ENCODE measurements around the gene SEZ6.

SEZ6 gene

GRCh38 chr17:28993645-28994426, 12.0 kb downstream of the SEZ6 start:
- TF ChIP-seq CTCF (IDR thresholded peaks at IDR 0.05; ENCODE audit: insufficient read depth, low read depth, low read length, missing control alignments), result no peak
- no peak for DNase-seq (ENCODE audit: low read depth)
- H3K4me3 ChIP-seq (ENCODE audit: low read depth, low read length), result no peak overlapping the region

GRCh38 chr17:28992625-28993600, 12.9 kb downstream of the SEZ6 start:
- no peak for DNase-seq (ENCODE audit: low read depth)
- no peak for TF ChIP-seq CTCF (IDR thresholded peaks at IDR 0.05; ENCODE audit: insufficient read depth, low read depth, low read length, missing control alignments)

GRCh38 chr17:28992185-28992584, 13.6 kb downstream of the SEZ6 start:
- DNase-seq (ENCODE audit: low read depth), result no peak
- no peak for TF ChIP-seq CTCF (IDR thresholded peaks at IDR 0.05; ENCODE audit: insufficient read depth, low read depth, low read length, missing control alignments)
- no peak overlapping the region for H3K4me3 ChIP-seq (ENCODE audit: low read depth, low read length)

More at GRCh38 chr17:28992625-28993600, 12.9 kb downstream of the SEZ6 start:
- H3K4me3 ChIP-seq (ENCODE audit: low read depth, low read length), result no peak overlapping the region

- DNase-seq (ENCODE audit: low read depth), result no peak
- TF ChIP-seq CTCF (IDR thresholded peaks at IDR 0.05; ENCODE audit: insufficient read depth, low read depth, low read length, missing control alignments), result no peak
- no peak overlapping the region for H3K4me3 ChIP-seq (ENCODE audit: low read depth, low read length)
Measured at GRCh38 chr17:28991779-28992178, 14.1 kb downstream of the SEZ6 start.

- no peak overlapping the region for H3K4me3 ChIP-seq (ENCODE audit: low read depth, low read length)
- no peak for DNase-seq (ENCODE audit: low read depth)
- TF ChIP-seq CTCF (IDR thresholded peaks at IDR 0.05; ENCODE audit: insufficient read depth, low read depth, low read length, missing control alignments), result no peak
Measured at GRCh38 chr17:28989028-28989427, 16.8 kb downstream of the SEZ6 start.

- H3K4me3 ChIP-seq (ENCODE audit: low read depth, low read length), result no peak overlapping the region
- DNase-seq (ENCODE audit: low read depth), result no peak
- TF ChIP-seq CTCF (IDR thresholded peaks at IDR 0.05; ENCODE audit: insufficient read depth, low read depth, low read length, missing control alignments), result no peak
Measured at GRCh38 chr17:28988475-28988874, 17.4 kb downstream of the SEZ6 start.
